ENCODE measurements around the gene NT5DC4.

Gene NT5DC4

GRCh38 chr2:112694182-112694581 is 26.6 kb upstream of the NT5DC4 start:
- TF ChIP-seq, protein P1, sequence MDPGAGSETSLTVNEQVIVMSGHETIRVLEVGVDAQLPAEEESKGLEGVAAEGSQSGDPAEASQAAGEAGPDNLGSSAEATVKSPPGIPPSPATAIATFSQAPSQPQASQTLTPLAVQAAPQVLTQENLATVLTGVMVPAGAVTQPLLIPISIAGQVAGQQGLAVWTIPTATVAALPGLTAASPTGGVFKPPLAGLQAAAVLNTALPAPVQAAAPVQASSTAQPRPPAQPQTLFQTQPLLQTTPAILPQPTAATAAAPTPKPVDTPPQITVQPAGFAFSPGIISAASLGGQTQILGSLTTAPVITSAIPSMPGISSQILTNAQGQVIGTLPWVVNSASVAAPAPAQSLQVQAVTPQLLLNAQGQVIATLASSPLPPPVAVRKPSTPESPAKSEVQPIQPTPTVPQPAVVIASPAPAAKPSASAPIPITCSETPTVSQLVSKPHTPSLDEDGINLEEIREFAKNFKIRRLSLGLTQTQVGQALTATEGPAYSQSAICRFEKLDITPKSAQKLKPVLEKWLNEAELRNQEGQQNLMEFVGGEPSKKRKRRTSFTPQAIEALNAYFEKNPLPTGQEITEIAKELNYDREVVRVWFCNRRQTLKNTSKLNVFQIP (CRISPR knock-in tag; IDR thresholded peaks at IDR 0.05; ENCODE audit: borderline replicate concordance, low read depth) = no peak
- TF ChIP-seq, protein P2, sequence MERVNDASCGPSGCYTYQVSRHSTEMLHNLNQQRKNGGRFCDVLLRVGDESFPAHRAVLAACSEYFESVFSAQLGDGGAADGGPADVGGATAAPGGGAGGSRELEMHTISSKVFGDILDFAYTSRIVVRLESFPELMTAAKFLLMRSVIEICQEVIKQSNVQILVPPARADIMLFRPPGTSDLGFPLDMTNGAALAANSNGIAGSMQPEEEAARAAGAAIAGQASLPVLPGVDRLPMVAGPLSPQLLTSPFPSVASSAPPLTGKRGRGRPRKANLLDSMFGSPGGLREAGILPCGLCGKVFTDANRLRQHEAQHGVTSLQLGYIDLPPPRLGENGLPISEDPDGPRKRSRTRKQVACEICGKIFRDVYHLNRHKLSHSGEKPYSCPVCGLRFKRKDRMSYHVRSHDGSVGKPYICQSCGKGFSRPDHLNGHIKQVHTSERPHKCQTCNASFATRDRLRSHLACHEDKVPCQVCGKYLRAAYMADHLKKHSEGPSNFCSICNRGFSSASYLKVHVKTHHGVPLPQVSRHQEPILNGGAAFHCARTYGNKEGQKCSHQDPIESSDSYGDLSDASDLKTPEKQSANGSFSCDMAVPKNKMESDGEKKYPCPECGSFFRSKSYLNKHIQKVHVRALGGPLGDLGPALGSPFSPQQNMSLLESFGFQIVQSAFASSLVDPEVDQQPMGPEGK (CRISPR knock-in tag; IDR thresholded peaks at IDR 0.05; ENCODE audit: borderline replicate concordance) = no peak
- TF ChIP-seq, protein P3, sequence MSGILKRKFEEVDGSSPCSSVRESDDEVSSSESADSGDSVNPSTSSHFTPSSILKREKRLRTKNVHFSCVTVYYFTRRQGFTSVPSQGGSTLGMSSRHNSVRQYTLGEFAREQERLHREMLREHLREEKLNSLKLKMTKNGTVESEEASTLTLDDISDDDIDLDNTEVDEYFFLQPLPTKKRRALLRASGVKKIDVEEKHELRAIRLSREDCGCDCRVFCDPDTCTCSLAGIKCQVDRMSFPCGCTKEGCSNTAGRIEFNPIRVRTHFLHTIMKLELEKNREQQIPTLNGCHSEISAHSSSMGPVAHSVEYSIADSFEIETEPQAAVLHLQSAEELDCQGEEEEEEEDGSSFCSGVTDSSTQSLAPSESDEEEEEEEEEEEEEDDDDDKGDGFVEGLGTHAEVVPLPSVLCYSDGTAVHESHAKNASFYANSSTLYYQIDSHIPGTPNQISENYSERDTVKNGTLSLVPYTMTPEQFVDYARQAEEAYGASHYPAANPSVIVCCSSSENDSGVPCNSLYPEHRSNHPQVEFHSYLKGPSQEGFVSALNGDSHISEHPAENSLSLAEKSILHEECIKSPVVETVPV (CRISPR knock-in tag; IDR thresholded peaks at IDR 0.05) = no peak
- TF ChIP-seq TCF4 (CRISPR knock-in tag; IDR thresholded peaks at IDR 0.05; ENCODE audit: borderline replicate concordance) = no peak
- TF ChIP-seq TSHZ2 (CRISPR knock-in tag; IDR thresholded peaks at IDR 0.05) = no peak
- no peak for TF ChIP-seq ZNF8 (CRISPR knock-in tag; IDR thresholded peaks at IDR 0.05)
- TF ChIP-seq RARB (CRISPR knock-in tag; IDR thresholded peaks at IDR 0.05) = no peak
- no peak for TF ChIP-seq CREB5 (CRISPR knock-in tag; IDR thresholded peaks at IDR 0.05; ENCODE audit: low read depth)
- no peak for TF ChIP-seq GLIS3 (CRISPR knock-in tag; IDR thresholded peaks at IDR 0.05)
- no peak for TF ChIP-seq ZFP30 (CRISPR knock-in tag; IDR thresholded peaks at IDR 0.05)
- TF ChIP-seq PPARA (CRISPR knock-in tag; IDR thresholded peaks at IDR 0.05; ENCODE audit: borderline replicate concordance) = no peak
- no peak for TF ChIP-seq CSDC2 (CRISPR knock-in tag; IDR thresholded peaks at IDR 0.05)
- TF ChIP-seq ISL1 (CRISPR knock-in tag; IDR thresholded peaks at IDR 0.05) = no peak
- TF ChIP-seq TOX (CRISPR knock-in tag; IDR thresholded peaks at IDR 0.05; ENCODE audit: borderline replicate concordance) = no peak
- ATAC-seq = no peak

DNA sequence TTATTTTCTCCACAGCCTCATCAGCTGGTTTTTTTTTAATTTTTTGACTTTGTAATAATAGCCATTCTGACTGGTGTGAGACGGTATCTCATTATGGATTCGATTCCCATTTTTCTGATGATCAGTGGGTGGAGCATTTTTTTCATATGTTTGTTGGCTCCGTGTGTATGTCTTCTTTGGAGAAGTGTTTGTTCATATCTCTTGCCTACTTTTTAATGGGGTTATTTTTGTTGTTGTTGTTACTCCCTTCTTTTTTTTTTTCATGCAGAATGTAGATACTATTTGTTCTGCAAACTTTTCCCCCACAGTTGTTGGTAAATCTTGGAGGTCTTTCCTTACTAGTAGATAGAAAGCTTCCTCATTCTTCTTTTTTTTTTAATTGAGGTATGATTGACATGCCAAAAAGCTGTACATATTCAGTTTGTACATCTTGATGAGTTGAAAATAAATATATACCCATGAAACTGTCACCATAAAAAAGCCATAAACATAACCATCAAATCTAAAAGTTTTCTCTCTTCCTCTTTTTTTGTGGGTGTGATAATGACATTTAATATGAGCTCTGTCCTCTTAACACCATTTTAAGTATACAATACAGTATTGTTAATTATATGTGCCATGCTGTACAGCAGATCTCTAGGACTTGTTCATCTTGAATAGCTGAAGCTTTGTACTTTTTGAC is 21.8 kb upstream of the NT5DC4 start:
- TF ChIP-seq ESRRG (CRISPR knock-in tag; IDR thresholded peaks at IDR 0.05) (no peak), CSDC2 (CRISPR knock-in tag; IDR thresholded peaks at IDR 0.05) (no peak), GLIS3 (CRISPR knock-in tag; IDR thresholded peaks at IDR 0.05) (no peak), ZFP30 (CRISPR knock-in tag; IDR thresholded peaks at IDR 0.05) (no peak)
- TF ChIP-seq, protein P1 (CRISPR knock-in tag; IDR thresholded peaks at IDR 0.05; ENCODE audit: borderline replicate concordance, low read depth) = no peak
- ATAC-seq = no peak

GRCh38 chr2:112699984-112700667 is 20.7 kb upstream of the NT5DC4 start:
- no peak for ATAC-seq
- TF ChIP-seq ZNF70 (CRISPR knock-in tag; IDR thresholded peaks at IDR 0.05) (no peak), PPARA (CRISPR knock-in tag; IDR thresholded peaks at IDR 0.05; ENCODE audit: borderline replicate concordance) (no peak), ZNF565 (CRISPR knock-in tag; conservative IDR thresholded peaks at IDR 0.05; ENCODE audit: low read depth) (no peak), ZNF8 (CRISPR knock-in tag; IDR thresholded peaks at IDR 0.05) (no peak), TCF4 (CRISPR knock-in tag; IDR thresholded peaks at IDR 0.05; ENCODE audit: borderline replicate concordance) (no peak), SNAI2 (CRISPR knock-in tag; IDR thresholded peaks at IDR 0.05) (no peak), RARB (CRISPR knock-in tag; IDR thresholded peaks at IDR 0.05) (no peak), GLIS3 (CRISPR knock-in tag; IDR thresholded peaks at IDR 0.05) (no peak)
- TF ChIP-seq, protein P1 (CRISPR knock-in tag; IDR thresholded peaks at IDR 0.05; ENCODE audit: borderline replicate concordance, low read depth) = no peak
- TF ChIP-seq, protein P3 (CRISPR knock-in tag; IDR thresholded peaks at IDR 0.05) = no peak
- TF ChIP-seq, protein P2 (CRISPR knock-in tag; IDR thresholded peaks at IDR 0.05; ENCODE audit: borderline replicate concordance) = no peak

Measured in SK-N-SH treated with all-trans-retinoic acid at 6 μM for 48 hours (cell line).